Activated CD8-positive, alpha-beta memory T cell treated with anti-CD3 and anti-CD28 coated beads, Interleukin-2, amount 10 ng/mL, durations not matched to agents 7 days and 5 days (primary cell): ENCODE data around the gene BHLHA9. TPM values are rescaled to one million over a fixed set of nuclear protein-coding genes. Genes with fewer than 3 reads are reported as not detected.

Source experiments
- ATAC-seq: fragments of 150-1000 bp; cut with Tn5 transposase; one replicate; pipeline ENCODE4 v1.10.0; 2021; ENCODE audit warnings: moderate library complexity
- CTCF ChIA-PET: fragments of 350-600 bp; sonication (Branson Sonifier 250); formaldehyde crosslinking; loops from one replicate; lab custom pipeline; 2021; ENCODE audit warnings: antibody characterized with exemption; lab: Charles Lee
- DNase-seq: peaks from one replicate; pipeline ENCODE4 v3.0.0-alpha.2; 2020
- H3K27ac Mint-ChIP-seq: one replicate; pipeline ENCODE4 v1.8.0; 2021; ENCODE audit warnings: mild to moderate bottlenecking, mixed read lengths
- H3K27me3 Mint-ChIP-seq: one replicate; pipeline ENCODE4 v1.8.0; 2021; ENCODE audit warnings: mixed read lengths
- H3K36me3 Mint-ChIP-seq: one replicate; pipeline ENCODE4 v1.8.0; 2021; ENCODE audit warnings: mild to moderate bottlenecking, mixed read lengths
- H3K4me1 Mint-ChIP-seq: one replicate; pipeline ENCODE4 v1.8.0; 2021; ENCODE audit warnings: mixed read lengths
- H3K4me3 Mint-ChIP-seq: one replicate; pipeline ENCODE4 v1.8.0; 2021; ENCODE audit warnings: mild to moderate bottlenecking, moderate library complexity, mixed read lengths
- H3K9me3 Mint-ChIP-seq: one replicate; pipeline ENCODE4 v1.8.0; 2022; ENCODE audit warnings: low read depth, mixed read lengths
- total RNA-seq, 2 experiments: library from RNA; stranded (reverse); gene quantifications; one replicate each; pipeline ENCODE4 v1.2.3, GENCODE V29; 2021

The BHLHA9 gene
- total RNA-seq, 2 experiments from 2014 or later = not detected

GRCh38 chr17:1315409-1315808 lies 45.2 kb downstream of the BHLHA9 start:
- Mint-ChIP-seq H3K27me3 (peaks cover 17% of the 10 kb centered on the region), H3K9me3 (no peaks in the 10 kb centered on the region), H3K4me3 (no peak overlapping the region), H3K27ac (no peak overlapping the region), H3K4me1 (no peaks in the 10 kb centered on the region), H3K36me3 (no peaks in the 10 kb centered on the region)
- CTCF ChIA-PET = no interaction called here
- ATAC-seq (no peak), DNase-seq (no peak)

- H3K4me1 Mint-ChIP-seq = no peaks in the 10 kb centered on the region
- no peaks in the 10 kb centered on the region for H3K9me3 Mint-ChIP-seq
- no peak for DNase-seq
- ATAC-seq = no peak
- no peak overlapping the region for H3K4me3 Mint-ChIP-seq
- H3K27me3 Mint-ChIP-seq = peaks cover 21% of the 10 kb centered on the region
- CTCF ChIA-PET = no interaction called here
- no peaks in the 10 kb centered on the region for H3K36me3 Mint-ChIP-seq
- H3K27ac Mint-ChIP-seq = no peak overlapping the region
Measured at GRCh38 chr17:1315891-1316403, 45.7 kb downstream of the BHLHA9 start.

Other genes starting within 250 kb of the BHLHA9 start
- 100 to 1,000 TPM in 1 of 2 experiments, 10 to 100 TPM in 1; 83.2 to 145 TPM for gene ABR, start 90.5 kb upstream of the BHLHA9 start, total RNA-seq
- under 1 TPM; 0.12 to 0.35 TPM for gene TRARG1, start 9.2 kb downstream of the BHLHA9 start, total RNA-seq
- gene YWHAE, start 129.8 kb downstream of the BHLHA9 start, total RNA-seq = 100 to 1,000 TPM; 341 to 452 TPM
- 10 to 100 TPM; 18.3 to 20.7 TPM for gene CRK, start 185.8 kb downstream of the BHLHA9 start, total RNA-seq
- 10 to 100 TPM; 50.6 to 58.4 TPM for gene MYO1C, start 222.2 kb downstream of the BHLHA9 start, total RNA-seq
- gene INPP5K, start 246.2 kb downstream of the BHLHA9 start, total RNA-seq = 10 to 100 TPM; 40.6 to 43.4 TPM